Fibroblast of upper back skin (primary cell): Measurements from ENCODE around the gene GSC2.
"Not testable (repeated sequence)": the region's sequence is repeated elsewhere in the genome, so short reads cannot be mapped to it uniquely, and the experiment has no call there.

Source experiments
- DNase-seq: peaks from one replicate; pipeline ENCODE4 v3.0.0-alpha.2; 2013

Gene GSC2

DNA sequence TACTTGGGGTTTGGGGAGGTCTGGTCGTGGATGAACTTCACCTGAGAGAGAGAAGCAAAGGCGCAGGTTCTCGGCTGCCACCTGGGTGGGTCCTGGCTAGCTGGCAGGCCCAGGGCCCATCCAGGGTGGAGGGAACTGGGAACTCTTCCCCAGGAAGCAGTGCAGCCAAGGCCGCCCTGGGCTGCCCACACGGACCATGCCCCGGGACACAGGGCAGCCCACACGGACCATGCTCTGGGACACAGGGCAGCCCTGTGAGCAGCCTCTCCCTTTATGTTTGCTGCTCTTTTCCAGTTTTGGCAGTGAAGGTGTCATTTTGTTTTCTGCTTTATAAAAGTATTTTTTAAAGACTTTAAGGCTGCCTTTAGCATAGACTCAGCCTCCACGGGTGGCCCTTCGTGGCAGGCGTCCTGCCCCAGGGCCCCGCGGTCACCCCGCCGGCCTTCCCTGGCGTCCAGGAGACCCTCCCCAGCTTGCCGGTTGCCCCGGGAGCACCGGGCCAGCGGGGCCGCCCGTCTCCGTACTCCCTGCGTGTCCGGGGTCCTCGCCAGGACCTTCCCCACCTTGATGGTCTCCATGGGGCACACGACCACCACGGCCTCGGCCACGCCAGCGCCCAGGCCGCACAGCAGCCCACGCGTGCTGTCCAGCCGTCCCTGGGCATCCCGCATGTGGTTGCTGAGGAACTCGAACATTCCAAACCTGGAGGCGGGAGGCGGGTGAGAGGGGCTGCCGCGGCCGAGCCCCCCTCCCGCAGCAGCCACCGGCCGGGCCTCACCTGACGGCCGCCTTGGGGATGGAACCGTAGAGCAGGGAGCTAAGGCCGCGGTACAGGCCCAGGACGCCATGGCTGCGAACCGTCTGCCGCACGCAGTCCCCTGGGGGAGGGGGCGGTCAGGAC lies 27.3 kb upstream of the GSC2 start:
- no peak for DNase-seq

- DNase-seq = no peak
These were observed 26.6 kb upstream of the GSC2 start for GRCh38 chr22:19176732-19177131.

DNA sequence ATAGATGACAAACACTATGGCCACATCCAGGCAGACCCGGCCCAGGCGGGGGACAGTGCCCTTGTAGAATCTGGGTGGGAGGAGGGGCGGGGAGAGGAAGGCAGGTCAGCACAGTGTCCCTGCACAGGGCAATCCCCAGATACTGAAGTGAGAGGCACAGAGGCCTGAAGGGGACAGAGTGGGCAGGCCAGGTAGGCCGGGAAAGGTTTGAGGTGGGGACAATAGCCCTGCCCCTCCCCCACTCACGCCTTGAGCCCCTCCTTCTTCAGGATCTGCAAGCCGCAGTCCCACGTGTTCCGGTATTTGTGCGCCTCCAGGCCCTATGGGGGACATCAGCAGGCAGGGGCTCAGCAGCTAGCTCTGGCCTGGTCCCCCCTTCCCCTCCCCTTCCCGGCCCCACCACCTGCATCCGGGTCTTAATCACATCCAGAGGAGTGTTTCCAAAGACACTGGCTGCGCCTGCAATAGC lies 26.1 kb upstream of the GSC2 start:
- no peak for DNase-seq

DNA sequence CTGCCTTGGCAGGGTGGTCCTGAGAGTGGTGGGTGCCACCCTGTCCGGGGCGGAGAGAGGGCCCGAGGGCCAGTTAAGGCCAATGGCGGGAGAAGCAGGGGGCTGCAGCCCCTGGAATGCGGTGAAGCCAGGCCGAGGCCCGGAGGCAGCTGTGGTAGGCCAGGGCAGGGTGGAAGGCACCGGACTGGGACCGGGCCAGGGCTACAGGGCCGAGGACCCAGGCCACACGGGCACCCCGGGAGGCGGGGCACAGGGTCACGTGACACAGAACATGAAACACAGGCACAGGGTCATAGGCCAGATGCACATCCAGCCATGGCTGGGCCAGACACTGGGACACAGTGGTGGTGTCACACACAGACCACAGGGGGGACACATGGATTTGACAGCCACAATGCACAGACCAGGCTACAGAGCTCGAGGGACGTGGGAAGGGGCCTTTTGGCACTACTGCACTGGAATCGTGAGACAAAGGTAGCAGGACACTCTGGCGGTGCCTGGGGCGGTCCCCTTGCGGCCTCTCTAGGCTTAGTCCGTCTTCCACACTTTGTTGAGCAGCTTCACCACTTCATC lies 25.6 kb upstream of the GSC2 start:
- no peak for DNase-seq

DNA sequence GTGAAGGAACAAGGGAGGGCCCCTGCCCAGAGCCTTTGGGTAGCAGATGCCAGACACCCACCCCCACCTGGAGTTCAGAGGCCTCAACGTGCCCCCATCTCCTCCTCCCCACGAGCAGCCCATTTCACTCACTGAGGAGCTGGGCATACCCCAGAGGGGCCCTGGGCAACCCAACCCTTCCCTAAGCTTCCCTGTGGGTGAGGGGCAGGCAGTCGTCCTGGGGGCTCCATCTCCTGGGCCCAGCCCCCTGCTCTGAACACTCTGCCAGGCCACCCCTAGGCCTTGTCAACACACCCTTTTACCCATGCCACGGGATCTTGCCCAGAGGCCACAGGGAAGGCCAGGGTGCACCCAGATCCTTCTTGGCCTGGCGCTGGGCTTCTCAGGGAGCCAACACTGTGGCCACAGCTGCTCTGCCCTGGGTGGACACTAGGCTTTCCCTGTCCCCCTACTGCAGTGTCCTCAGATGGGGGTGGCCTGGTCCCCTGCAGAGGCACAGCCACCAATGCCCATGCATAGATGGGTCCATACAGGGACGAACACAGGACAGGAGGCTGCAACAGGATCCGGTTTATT lies 25.0 kb upstream of the GSC2 start:
- no peak for DNase-seq

DNA sequence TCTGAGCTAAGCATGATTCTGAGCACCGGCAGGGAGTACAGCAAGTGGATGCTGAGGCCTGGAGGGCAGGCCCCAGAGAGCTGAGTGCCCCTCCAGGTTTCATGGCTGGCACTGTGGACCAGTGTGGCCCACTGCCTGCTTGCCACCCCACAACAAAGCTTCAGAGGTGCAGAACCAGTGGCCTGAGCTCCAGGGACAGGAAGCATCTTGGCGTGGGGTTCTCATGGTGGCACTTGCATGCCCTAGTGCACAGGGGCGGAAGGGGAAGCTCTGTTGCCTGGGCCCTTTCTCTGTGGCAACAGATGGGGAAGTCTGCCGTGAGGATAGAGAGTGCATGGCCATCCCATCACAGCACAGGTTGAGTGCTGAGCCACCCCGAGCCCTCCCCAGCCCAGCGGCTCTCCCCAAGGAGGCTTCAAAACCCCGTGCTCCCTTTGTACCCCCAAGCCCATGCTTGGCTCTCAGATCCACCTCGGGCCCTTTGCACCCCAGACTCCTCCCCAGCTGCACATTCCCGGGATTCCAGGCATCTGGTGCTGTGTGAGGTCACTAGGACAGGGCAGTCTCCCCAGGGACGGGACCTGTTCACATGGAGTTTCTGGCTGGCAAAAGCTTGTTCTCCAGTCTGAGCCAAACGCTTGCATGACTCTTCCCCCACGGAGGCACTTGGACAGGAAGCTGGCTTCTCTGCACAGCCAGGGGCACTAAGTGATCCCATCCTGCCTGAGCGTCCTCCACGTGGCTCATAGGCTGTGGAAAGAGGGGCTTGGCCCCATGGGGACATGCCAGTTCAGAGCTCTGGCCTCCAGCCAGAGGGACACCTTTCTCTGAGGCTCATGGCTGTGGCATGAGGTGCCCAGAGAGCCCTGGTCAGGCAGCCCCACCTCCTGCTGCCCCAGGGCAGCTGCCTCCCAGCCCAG lies 24.3 kb upstream of the GSC2 start:
- peak; percentile 68 for DNase-seq

GRCh38 chr22:19173047-19174035 lies 23.2 kb upstream of the GSC2 start:
- DNase-seq = no peak

- no peak for DNase-seq
These were observed 22.3 kb upstream of the GSC2 start for GRCh38 chr22:19172213-19173046.

DNA sequence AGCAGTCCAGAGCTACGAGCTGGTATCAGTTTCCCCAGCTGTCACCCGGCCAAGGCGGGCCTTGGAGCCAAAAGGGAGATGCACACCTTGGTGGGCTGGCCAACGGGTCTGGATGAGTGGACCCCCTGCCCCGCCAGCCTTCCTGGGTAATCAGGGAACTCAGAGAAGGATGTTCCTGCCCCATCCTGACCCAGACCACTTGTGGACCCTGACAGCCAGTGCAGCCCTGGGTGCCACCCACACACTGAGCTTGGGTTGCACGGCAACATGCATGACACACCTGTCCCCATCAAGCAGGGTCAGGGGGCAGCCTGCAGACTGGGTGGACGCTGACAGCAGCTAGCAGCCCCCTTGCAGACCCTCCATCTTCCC lies 19.8 kb upstream of the GSC2 start:
- DNase-seq = no peak

GRCh38 chr22:19169002-19169946 lies 19.2 kb upstream of the GSC2 start:
- no peak for DNase-seq

GRCh38 chr22:19168088-19168890 lies 18.2 kb upstream of the GSC2 start:
- DNase-seq = no peak

GRCh38 chr22:19167106-19167869 lies 17.2 kb upstream of the GSC2 start:
- DNase-seq = no peak

- DNase-seq = no peak
These were observed 16.3 kb upstream of the GSC2 start for GRCh38 chr22:19166421-19166820.

GRCh38 chr22:19164425-19164824 lies 14.3 kb upstream of the GSC2 start:
- DNase-seq = no peak

- DNase-seq = not testable (repeated sequence)
These were observed 8.6 kb upstream of the GSC2 start for GRCh38 chr22:19158649-19159048.

DNA sequence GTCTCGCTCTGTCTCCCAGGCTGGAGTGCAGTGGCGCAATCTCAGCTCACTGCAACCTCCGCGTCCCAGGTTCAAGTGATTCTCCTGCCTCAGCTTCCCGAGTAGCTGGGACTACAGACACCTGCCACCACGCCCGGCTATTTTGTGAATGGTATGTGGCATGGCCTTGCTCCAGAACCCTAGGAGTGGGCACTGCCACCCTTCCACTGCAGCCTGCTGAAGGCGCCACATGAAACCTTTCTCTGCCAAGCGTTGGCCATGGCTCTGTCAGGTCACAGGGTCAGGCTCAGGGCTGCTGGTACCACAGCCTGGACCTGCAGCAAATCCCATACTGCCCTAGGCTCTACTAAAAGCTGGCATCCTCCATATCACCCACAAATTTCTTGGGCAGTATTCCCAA lies 6.0 kb upstream of the GSC2 start:
- DNase-seq = not testable (repeated sequence)

DNA sequence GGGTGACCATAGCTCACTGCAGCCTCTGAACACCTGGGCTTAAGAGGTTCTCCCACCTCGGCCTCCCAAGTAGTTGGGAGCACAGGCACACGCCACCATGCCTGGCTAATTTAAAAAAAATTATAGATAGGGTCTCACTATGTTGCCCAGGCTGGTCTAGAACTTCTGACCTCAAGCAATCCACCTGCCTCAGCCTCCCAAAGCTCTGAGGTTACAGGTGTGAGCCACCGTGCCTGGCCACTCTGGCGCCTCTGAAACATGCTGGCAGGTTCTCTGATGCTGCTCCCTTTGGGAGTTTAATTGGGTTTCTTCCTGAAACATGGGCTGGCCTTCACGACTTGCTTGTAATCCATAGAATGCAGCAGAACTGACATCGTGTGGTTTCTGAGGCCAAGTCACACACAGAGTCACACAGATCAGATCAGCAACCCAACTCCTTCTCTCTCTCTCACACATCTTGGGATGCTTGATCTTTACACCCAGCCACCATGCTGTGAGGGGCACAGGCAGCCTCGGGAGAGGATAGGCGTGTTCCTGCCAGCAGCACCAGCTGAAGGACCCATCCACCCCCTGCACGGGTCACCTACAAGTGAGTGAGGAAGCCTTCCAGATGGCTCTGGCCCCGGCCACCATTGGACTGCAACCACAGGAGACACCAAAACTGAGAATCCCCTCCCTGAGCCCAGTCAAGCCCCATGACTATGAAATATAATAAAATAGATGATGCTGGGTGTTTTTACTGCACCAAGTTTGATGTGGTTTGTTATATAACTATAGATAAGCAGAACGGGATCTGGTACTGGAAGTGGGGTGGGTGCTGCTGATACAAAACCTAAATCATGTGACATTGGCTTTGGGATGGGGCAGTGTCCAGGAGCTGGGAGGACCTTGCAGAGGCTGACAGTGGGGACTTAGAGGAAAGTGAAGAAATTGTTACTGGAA lies 3.1 kb upstream of the GSC2 start:
- no peak for DNase-seq
